ENCODE data around the gene ALDH7A1. TPM values are rescaled to one million over a fixed set of nuclear protein-coding genes. Genes with fewer than 3 reads are reported as not detected.
"Not testable (repeated sequence)": the region's sequence is repeated elsewhere in the genome, so short reads cannot be mapped to it uniquely, and the experiment has no call there.

ALDH7A1 gene
- total RNA-seq, 1 experiment from 2014 or later, result 148 TPM

- no peak overlapping the region for H2BK5ac ChIP-seq (ENCODE audit: insufficient read length, low read length)
- H3K27ac ChIP-seq (ENCODE audit: insufficient read length, low read depth, low read length), result no peak overlapping the region
- H2BK12ac ChIP-seq (ENCODE audit: insufficient read length, low read depth, low read length), result no peak overlapping the region
- no peak overlapping the region for H3K4ac ChIP-seq (ENCODE audit: low read depth, low read length)
- no peak for DNase-seq
- no peak overlapping the region for H4K91ac ChIP-seq (ENCODE audit: insufficient read length, low read depth, low read length)
- H3K23me2 ChIP-seq (ENCODE audit: insufficient read length, low read depth, low read length, poor library complexity, severe bottlenecking), result no peaks in the 10 kb centered on the region
- H3K9me3 Mint-ChIP-seq, result no peaks in the 10 kb centered on the region
- no peak overlapping the region for H2BK20ac ChIP-seq (ENCODE audit: low read depth, low read length, poor library complexity, severe bottlenecking)
- no peaks in the 10 kb centered on the region for H3K27me3 Mint-ChIP-seq (ENCODE audit: low read depth)
- no peak overlapping the region for H3K18ac ChIP-seq (ENCODE audit: insufficient read length, low read depth, low read length)
- H3K27ac Mint-ChIP-seq, result peak overlapping the region in 2 of 3 experiments; percentile 32 to 52; a peak in 1 of 7 replicates
- H4K8ac ChIP-seq (replicated peaks; ENCODE audit: insufficient read length, low read depth, low read length), result no peak overlapping the region
- H3T11ph ChIP-seq (ENCODE audit: low read length), result no peak overlapping the region
- H3K36me3 Mint-ChIP-seq (ENCODE audit: insufficient read depth in 1 of 3, low read depth in 3 of 3), result peaks cover 29 to 60% (median 58%) of the 10 kb centered on the region in 3 experiments; a peak in 6 of 7 replicates
- no peaks in the 10 kb centered on the region; the same call in 1 of the 2 replicates for H3K4me1 ChIP-seq (ENCODE audit: insufficient read depth, low read length)
- no peaks in the 10 kb centered on the region for H3K79me2 ChIP-seq (ENCODE audit: insufficient read depth, low read length)
- H3K23ac ChIP-seq (ENCODE audit: insufficient read length, low read depth, low read length), result no peak overlapping the region
- TF ChIP-seq, protein P1, sequence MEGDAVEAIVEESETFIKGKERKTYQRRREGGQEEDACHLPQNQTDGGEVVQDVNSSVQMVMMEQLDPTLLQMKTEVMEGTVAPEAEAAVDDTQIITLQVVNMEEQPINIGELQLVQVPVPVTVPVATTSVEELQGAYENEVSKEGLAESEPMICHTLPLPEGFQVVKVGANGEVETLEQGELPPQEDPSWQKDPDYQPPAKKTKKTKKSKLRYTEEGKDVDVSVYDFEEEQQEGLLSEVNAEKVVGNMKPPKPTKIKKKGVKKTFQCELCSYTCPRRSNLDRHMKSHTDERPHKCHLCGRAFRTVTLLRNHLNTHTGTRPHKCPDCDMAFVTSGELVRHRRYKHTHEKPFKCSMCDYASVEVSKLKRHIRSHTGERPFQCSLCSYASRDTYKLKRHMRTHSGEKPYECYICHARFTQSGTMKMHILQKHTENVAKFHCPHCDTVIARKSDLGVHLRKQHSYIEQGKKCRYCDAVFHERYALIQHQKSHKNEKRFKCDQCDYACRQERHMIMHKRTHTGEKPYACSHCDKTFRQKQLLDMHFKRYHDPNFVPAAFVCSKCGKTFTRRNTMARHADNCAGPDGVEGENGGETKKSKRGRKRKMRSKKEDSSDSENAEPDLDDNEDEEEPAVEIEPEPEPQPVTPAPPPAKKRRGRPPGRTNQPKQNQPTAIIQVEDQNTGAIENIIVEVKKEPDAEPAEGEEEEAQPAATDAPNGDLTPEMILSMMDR (conservative IDR thresholded peaks at IDR 0.05), result no peak
- no peak overlapping the region for H2BK15ac ChIP-seq (ENCODE audit: low read depth, low read length)
- H3K4me2 ChIP-seq (ENCODE audit: insufficient read depth, insufficient read length, low read length), result no peak overlapping the region
- H3K56ac ChIP-seq (ENCODE audit: insufficient read length, low read depth, low read length), result no peak overlapping the region
- H3K27me3 ChIP-seq (ENCODE audit: insufficient read depth, low read length), result no peaks in the 10 kb centered on the region
- peaks cover 3 to 6% of the 10 kb centered on the region in 2 experiments; a peak in 1 of 4 replicates for H3K4me1 Mint-ChIP-seq
- H2AK5ac ChIP-seq (ENCODE audit: insufficient read length, low read length), result no peak overlapping the region
- H4K5ac ChIP-seq (ENCODE audit: insufficient read length, low read depth, low read length), result no peak overlapping the region
- H3K4me3 Mint-ChIP-seq, result no peak overlapping the region
- no peak overlapping the region for H2BK120ac ChIP-seq (ENCODE audit: low read depth, low read length, poor library complexity, severe bottlenecking)
- H3K9me3 ChIP-seq (ENCODE audit: control insufficient read depth, low read depth, low read length), result no peaks in the 10 kb centered on the region
- no peaks in the 10 kb centered on the region for H4K20me1 ChIP-seq (ENCODE audit: control insufficient read depth, insufficient read depth, insufficient read length)
- H3K9ac ChIP-seq (ENCODE audit: extremely low read depth, insufficient read length, low read length), result peak overlapping the region; percentile 23
- no peak overlapping the region for H3K14ac ChIP-seq (ENCODE audit: insufficient read depth, low read length)
- H3K79me1 ChIP-seq (ENCODE audit: insufficient read depth, low read depth, low read length, poor library complexity, severe bottlenecking), result no peaks in the 10 kb centered on the region
- no peak overlapping the region for H2AFZ ChIP-seq (ENCODE audit: low read length)
- no CpG with 5 or more reads among the region's 1 CpG for WGBS (ENCODE audit: extremely low coverage, insufficient read length, low lambda C conversion rate)
Measured at GRCh38 chr5:126561908-126562307, 33.1 kb downstream of the ALDH7A1 start.

GRCh38 chr5:126555101-126555500 is 39.9 kb downstream of the ALDH7A1 start:
- not testable (repeated sequence) for H4K5ac ChIP-seq (ENCODE audit: insufficient read length, low read depth, low read length); H2BK15ac ChIP-seq (ENCODE audit: low read depth, low read length); H3K27ac Mint-ChIP-seq; H3K9ac ChIP-seq (ENCODE audit: extremely low read depth, insufficient read length, low read length); H3K79me2 ChIP-seq (ENCODE audit: insufficient read depth, low read length); H3K4me1 ChIP-seq (ENCODE audit: insufficient read depth, low read length); H3K9me3 Mint-ChIP-seq; H3K4ac ChIP-seq (ENCODE audit: low read depth, low read length); H3K27me3 Mint-ChIP-seq (ENCODE audit: low read depth); H2BK20ac ChIP-seq (ENCODE audit: low read depth, low read length, poor library complexity, severe bottlenecking); H3K4me3 Mint-ChIP-seq; H3K27me3 ChIP-seq (ENCODE audit: insufficient read depth, low read length); H3T11ph ChIP-seq (ENCODE audit: low read length); H4K20me1 ChIP-seq (ENCODE audit: control insufficient read depth, insufficient read depth, insufficient read length); H3K4me2 ChIP-seq (ENCODE audit: insufficient read depth, insufficient read length, low read length); H3K23me2 ChIP-seq (ENCODE audit: insufficient read length, low read depth, low read length, poor library complexity, severe bottlenecking); H3K79me1 ChIP-seq (ENCODE audit: insufficient read depth, low read depth, low read length, poor library complexity, severe bottlenecking); H3K14ac ChIP-seq (ENCODE audit: insufficient read depth, low read length); H2AK5ac ChIP-seq (ENCODE audit: insufficient read length, low read length); H3K9me3 ChIP-seq (ENCODE audit: control insufficient read depth, low read depth, low read length); H3K18ac ChIP-seq (ENCODE audit: insufficient read length, low read depth, low read length); H3K23ac ChIP-seq (ENCODE audit: insufficient read length, low read depth, low read length); H4K91ac ChIP-seq (ENCODE audit: insufficient read length, low read depth, low read length); H2AFZ ChIP-seq (ENCODE audit: low read length); H3K56ac ChIP-seq (ENCODE audit: insufficient read length, low read depth, low read length); H2BK120ac ChIP-seq (ENCODE audit: low read depth, low read length, poor library complexity, severe bottlenecking); H4K8ac ChIP-seq (replicated peaks; ENCODE audit: insufficient read length, low read depth, low read length); H3K27ac ChIP-seq (ENCODE audit: insufficient read length, low read depth, low read length); H2BK12ac ChIP-seq (ENCODE audit: insufficient read length, low read depth, low read length); DNase-seq; H3K4me1 Mint-ChIP-seq; H2BK5ac ChIP-seq (ENCODE audit: insufficient read length, low read length)
- H3K36me3 Mint-ChIP-seq (ENCODE audit: insufficient read depth in 1 of 3, low read depth in 3 of 3), result peaks cover 44 to 70% (median 64%) of the 10 kb centered on the region in 3 experiments
- WGBS (ENCODE audit: extremely low coverage, insufficient read length, low lambda C conversion rate), result no CpG with 5 or more reads among the region's 9 CpGs
